ENCODE results near the gene SUGT1.

GRCh38 chr13:52737451-52737850, 84.8 kb downstream of the SUGT1 start:
- TF ChIP-seq EZH2 (IDR thresholded peaks at IDR 0.05; ENCODE audit: borderline replicate concordance) (no peak), CTCF (IDR thresholded peaks at IDR 0.05; ENCODE audit: poor library complexity) (no peak)

Measured in hepatocyte (in vitro differentiated cells).